Stimulated activated CD8-positive, alpha-beta memory T cell treated with anti-CD3 and anti-CD28 coated beads, Interleukin-12 subunit alpha, Interleukin-12 subunit beta, amount 100 ng/mL, for 1 hour (primary cell): ENCODE results near the gene PDE6D.
A peak's percentile ranks its signal among the peaks of the same experiment; 100 is the strongest.

ENCODE experiments used
- DNase-seq: peaks from one replicate; pipeline ENCODE4 v3.0.0-alpha.2; 2020; ENCODE audit warnings: low read depth

Gene PDE6D

GRCh38 chr2:231706731-231707624 is 74.1 kb downstream of the PDE6D start:
- peak; percentile 96 for DNase-seq

- DNase-seq = no peak
Observed at GRCh38 chr2:231704017-231704416, 77.1 kb downstream of the PDE6D start.

GRCh38 chr2:231701456-231702373 is 79.4 kb downstream of the PDE6D start:
- DNase-seq = no peak

GRCh38 chr2:231699006-231699405 is 82.1 kb downstream of the PDE6D start:
- no peak for DNase-seq

GRCh38 chr2:231696004-231696367 is 85.1 kb downstream of the PDE6D start:
- no peak for DNase-seq

- DNase-seq = no peak
Observed at GRCh38 chr2:231693956-231694355, 87.1 kb downstream of the PDE6D start.

GRCh38 chr2:231692847-231693246 is 88.2 kb downstream of the PDE6D start:
- DNase-seq = no peak

- DNase-seq = no peak
Observed at GRCh38 chr2:231691251-231691772, 89.8 kb downstream of the PDE6D start.

GRCh38 chr2:231689124-231689893 is 91.8 kb downstream of the PDE6D start:
- no peak for DNase-seq

- DNase-seq = no peak
Observed at GRCh38 chr2:231688719-231689118, 92.4 kb downstream of the PDE6D start.

GRCh38 chr2:231687961-231688360 is 93.1 kb downstream of the PDE6D start:
- no peak for DNase-seq

GRCh38 chr2:231687133-231687852 is 93.8 kb downstream of the PDE6D start:
- DNase-seq = peak; percentile 53

GRCh38 chr2:231686192-231687100 is 94.6 kb downstream of the PDE6D start:
- DNase-seq = no peak

GRCh38 chr2:231685349-231686191 is 95.5 kb downstream of the PDE6D start:
- DNase-seq = no peak

- no peak for DNase-seq
Observed at GRCh38 chr2:231684314-231685223, 96.5 kb downstream of the PDE6D start.

GRCh38 chr2:231683292-231684235 is 97.5 kb downstream of the PDE6D start:
- no peak for DNase-seq
